IMR-90 (cell line): ENCODE data around the gene GABPB1. TPM values are rescaled to one million over a fixed set of nuclear protein-coding genes. Genes with fewer than 3 reads are reported as not detected.

Experiments
- ATAC-seq: fragments of 200-7000 bp; cut with Tn5 transposase; 2 replicates; pipeline ENCODE4 v1.9.1; 2020; ENCODE audit warnings: low read depth, mild to moderate bottlenecking, moderate library complexity
- BruUV-seq: library from RNA; stranded (reverse); fragments of 400-500 nt; replicated peaks from 2 replicates; lab custom pipeline; 2021; lab: Mats Ljungman, UMichigan
- CTCF ChIA-PET: fragments of 300-600 bp; formaldehyde crosslinking; extraction: SDS; loops from one replicate; lab custom pipeline; 2021; ENCODE audit warnings: antibody characterized with exemption; lab: Yijun Ruan, JAX
- POLR2A ChIA-PET: fragments of 300-600 bp; sonication (Branson Sonifier 250); formaldehyde crosslinking; loops from one replicate; lab custom pipeline; 2022; ENCODE audit warnings: antibody characterized with exemption; ENCODE audit not compliant: unreplicated experiment; lab: Charles Lee
- DNase-seq: peaks from one replicate; pipeline ENCODE4 v3.0.0; 2013
- H2AFZ ChIP-seq: replicated peaks from 2 replicates; pipeline ENCODE3; 2013; ENCODE audit warnings: low read length, mild to moderate bottlenecking; ENCODE audit not compliant: poor library complexity
- H2AK5ac ChIP-seq: 2 replicates; pipeline ENCODE4 v1.6.1; 2013; ENCODE audit warnings: low read depth, low read length, inconsistent platforms
- H2AK9ac ChIP-seq: replicated peaks from 2 replicates; pipeline ENCODE3; 2013; ENCODE audit warnings: mild to moderate bottlenecking, low read depth, low read length, moderate library complexity; ENCODE audit not compliant: poor library complexity
- H2BK120ac ChIP-seq: 2 replicates; pipeline ENCODE4 v1.6.1; 2013; ENCODE audit warnings: low read depth, low read length, inconsistent platforms
- H2BK15ac ChIP-seq: 3 replicates; pipeline ENCODE4 v1.6.1; 2013; ENCODE audit warnings: low read depth, low read length, inconsistent platforms
- H2BK20ac ChIP-seq: 2 replicates; pipeline ENCODE4 v1.6.1; 2013; ENCODE audit warnings: low read depth, mild to moderate bottlenecking, inconsistent platforms, low read length, moderate library complexity
- H2BK5ac ChIP-seq: 2 replicates; pipeline ENCODE4 v1.6.1; 2013; ENCODE audit warnings: mild to moderate bottlenecking, low read depth, low read length, inconsistent platforms; ENCODE audit not compliant: poor library complexity, severe bottlenecking
- H3K14ac ChIP-seq: replicated peaks from 2 replicates; pipeline ENCODE4 v1.6.1; 2013; ENCODE audit warnings: low read depth, low read length, inconsistent platforms
- H3K18ac ChIP-seq: 2 replicates; pipeline ENCODE4 v1.6.1; 2013; ENCODE audit warnings: low read depth, low read length, control low read depth
- H3K23ac ChIP-seq: 2 replicates; pipeline ENCODE4 v1.6.1; 2013; ENCODE audit warnings: low read depth, low read length, inconsistent platforms
- H3K27ac ChIP-seq: 2 replicates; pipeline ENCODE4 v1.5.1; 2013; ENCODE audit warnings: mild to moderate bottlenecking, control low read depth, low read length; ENCODE audit not compliant: insufficient read depth
- H3K27me3 ChIP-seq: 2 replicates; pipeline ENCODE4 v1.6.1; 2013; ENCODE audit warnings: low read length; ENCODE audit not compliant: control insufficient read depth, insufficient read depth
- H3K36me3 ChIP-seq: 2 replicates; pipeline ENCODE4 v1.6.1; 2013; ENCODE audit warnings: low read length, mixed read lengths; ENCODE audit not compliant: control insufficient read depth, insufficient read depth
- H3K4ac ChIP-seq: 2 replicates; pipeline ENCODE4 v1.6.1; 2013; ENCODE audit warnings: low read depth, low read length, inconsistent platforms
- H3K4me1 ChIP-seq: 2 replicates; pipeline ENCODE4 v1.6.1; 2013; ENCODE audit warnings: low read length, mixed read lengths; ENCODE audit not compliant: control insufficient read depth, insufficient read depth
- H3K4me2 ChIP-seq: 2 replicates; pipeline ENCODE4 v1.6.1; 2013; ENCODE audit warnings: low read depth, mild to moderate bottlenecking, control low read depth, low read length, moderate library complexity
- H3K4me3 ChIP-seq: 2 replicates; pipeline ENCODE4 v1.5.1; 2013; ENCODE audit warnings: low read depth, mild to moderate bottlenecking, control low read depth, low read length, moderate library complexity; ENCODE audit not compliant: insufficient read depth
- H3K56ac ChIP-seq: 2 replicates; pipeline ENCODE4 v1.6.1; 2013; ENCODE audit warnings: low read length, inconsistent platforms; ENCODE audit not compliant: insufficient read depth; ENCODE audit errors: extremely low read depth
- H3K79me1 ChIP-seq, 2 experiments: 2 replicates each; pipeline ENCODE4 v1.6.1; 2013; ENCODE audit warnings: low read length in 2 of 2, inconsistent platforms in 1 of 2, low read depth in 1 of 2
- H3K9ac ChIP-seq: 2 replicates; pipeline ENCODE4 v1.6.1; 2013; ENCODE audit warnings: low read depth, low read length, control low read depth
- H3K9me1 ChIP-seq: 2 replicates; pipeline ENCODE4 v1.6.1; 2013; ENCODE audit warnings: low read length, inconsistent platforms; ENCODE audit not compliant: insufficient read depth
- H3K9me3 ChIP-seq: 2 replicates; pipeline ENCODE4 v1.6.1; 2013; ENCODE audit warnings: low read length; ENCODE audit not compliant: control insufficient read depth, insufficient read depth
- H4K20me1 ChIP-seq: 2 replicates; pipeline ENCODE4 v1.6.1; 2013; ENCODE audit warnings: low read length, inconsistent platforms; ENCODE audit not compliant: insufficient read depth
- H4K5ac ChIP-seq: 2 replicates; pipeline ENCODE4 v1.6.1; 2013; ENCODE audit warnings: mild to moderate bottlenecking, low read depth, low read length, control low read depth
- H4K8ac ChIP-seq, 2 experiments: 2 replicates each; pipeline ENCODE4 v1.6.1; 2013; ENCODE audit warnings: low read depth in 2 of 2, low read length in 2 of 2, control low read depth in 1 of 2, inconsistent platforms in 1 of 2
- H4K91ac ChIP-seq: 2 replicates; pipeline ENCODE4 v1.6.1; 2013; ENCODE audit warnings: low read depth, low read length, inconsistent platforms; ENCODE audit not compliant: insufficient read depth
- BHLHE40 ChIP-seq: fragments of 150-350 bp; IDR thresholded peaks from 2 replicates; pipeline ENCODE4 v1.6.1; 2016; ENCODE audit warnings: mild to moderate bottlenecking, low read depth, low read length
- SMC3 ChIP-seq: fragments of 150-350 bp; IDR thresholded peaks from 2 replicates; pipeline ENCODE4 v1.6.1; 2016; ENCODE audit warnings: low read depth, mild to moderate bottlenecking, antibody characterized with exemption, low read length, moderate library complexity
- WGBS, 2 experiments: methylation state at CpG; one replicate each; pipeline versions ENCODE4 v1.1.5 to v1.1.7; 2013; ENCODE audit warnings: missing lambda C conversion rate in 2 of 2; ENCODE audit not compliant: insufficient read length in 1 of 2; ENCODE audit errors: extremely low coverage in 2 of 2; 5-methylcytosine and 5-hydroxymethylcytosine counted together
- dilution Hi-C: fragments of 300-500 bp; cut with HindIII; formaldehyde crosslinking; loops from one replicate; pipeline ENCODE4 v1.14.3; 2018; ENCODE audit warnings: low sequenced_read_pairs; ENCODE audit not compliant: unreplicated experiment
- in situ Hi-C: fragments of 300-500 bp; cut with MboI; formaldehyde crosslinking; loops from 3 replicates; pipeline ENCODE4 v1.14.3; 2019; ENCODE audit warnings: low sequenced_read_pairs, inconsistent platforms, mixed read lengths
- intact Hi-C: fragments of 100-400 bp; cut with micrococcal nuclease; formaldehyde crosslinking; loops from 2 replicates; pipeline ENCODE4 v1.10.0; 2022
- polyA plus RNA-seq, 3 experiments: library from polyadenylated mRNA; depleted of rRNA; stranded (reverse); fragments of >200 nt; gene quantifications; 2 replicates each; pipeline ENCODE4 v1.2.3, GENCODE V29; 2012; ENCODE audit warnings: low replicate concordance in 1 of 3
- total RNA-seq: library from RNA; depleted of rRNA; stranded (reverse); fragments of >200 nt; gene quantifications from 2 replicates; pipeline ENCODE4 v1.2.3, GENCODE V29; 2012

GABPB1 gene
- total and polyA plus RNA-seq, 2 of the 4 experiments (the other 2 are of a cell fraction) = 26.3 to 89.3 TPM

DNA sequence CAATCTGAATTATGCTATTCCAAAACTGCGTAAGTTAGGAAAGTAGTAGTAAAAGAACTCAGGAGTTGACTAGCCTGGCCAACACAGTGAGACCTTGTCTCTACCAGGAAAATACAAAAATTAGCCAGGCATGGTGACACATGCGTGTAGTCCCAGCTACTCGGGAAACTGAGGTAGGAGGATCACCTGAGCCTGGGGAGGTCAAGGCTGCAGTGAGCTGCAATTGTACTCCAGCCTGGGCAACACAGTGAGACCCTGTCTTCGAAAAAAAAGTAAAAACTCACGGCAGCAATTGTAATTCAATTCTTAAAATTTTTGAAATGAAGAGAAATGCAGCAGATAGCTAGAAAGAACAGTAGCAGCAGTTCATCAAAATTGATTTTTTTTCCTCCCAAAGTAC lies 9.7 kb downstream of the GABPB1 start:
- Histone ChIP-seq H3K9me1 (peaks cover 5% of the 10 kb centered on the region; the same call in 1 of the 2 replicates), H3K14ac (no peak overlapping the region), H2BK120ac (no peak overlapping the region), H2AK5ac (no peak overlapping the region), H3K27ac (no peak overlapping the region), H3K4ac (no peak overlapping the region), H3K56ac (no peak overlapping the region), H3K9me3 (no peaks in the 10 kb centered on the region), H3K4me1 (no peaks in the 10 kb centered on the region), H4K20me1 (peaks cover 4% of the 10 kb centered on the region), H3K4me2 (no peak overlapping the region), H2AFZ (no peak overlapping the region), H3K79me1 (peaks cover 30 to 63% of the 10 kb centered on the region in 2 experiments), H3K9ac (no peak overlapping the region), H4K8ac (no peak overlapping the region), H2BK5ac (no peak overlapping the region), H2BK20ac (no peak overlapping the region), H3K23ac (no peak overlapping the region), H2AK9ac (no peak overlapping the region), H3K36me3 (no peaks in the 10 kb centered on the region), H4K91ac (no peak overlapping the region), H2BK15ac (no peak overlapping the region), H3K27me3 (no peaks in the 10 kb centered on the region), H3K4me3 (no peak overlapping the region), H3K18ac (no peak overlapping the region), H4K5ac (no peak overlapping the region)
- BruUV-seq = no TSS peak
- dilution Hi-C loops (no loop called here), intact Hi-C loops (no loop called here), in situ Hi-C loops (no loop called here)
- TF ChIP-seq BHLHE40 = no peak
- no peak for TF ChIP-seq SMC3
- WGBS, 2 experiments = no CpG with 5 or more reads among the region's 5 CpGs
- POLR2A ChIA-PET = no interaction called here
- no peak for ATAC-seq
- no peak for DNase-seq
- CTCF ChIA-PET = interaction anchor here (0.6 to 1.0 kb wide), 3 partner anchors 29 to 208 kb away, joined by 3 read pairs; no protein-coding TSS in a partner anchor
